C4-2B (cell line): ENCODE data around the gene USP36.

Experiments used
- CTCF ChIP-seq: fragments of 450-650 bp; conservative IDR thresholded peaks from 2 replicates; pipeline ENCODE4 v1.5.1; 2017; ENCODE audit warnings: mild to moderate bottlenecking
- ZFX ChIP-seq: fragments of 450-650 bp; IDR thresholded peaks from 2 replicates; pipeline ENCODE4 v1.6.1; 2017

DNA sequence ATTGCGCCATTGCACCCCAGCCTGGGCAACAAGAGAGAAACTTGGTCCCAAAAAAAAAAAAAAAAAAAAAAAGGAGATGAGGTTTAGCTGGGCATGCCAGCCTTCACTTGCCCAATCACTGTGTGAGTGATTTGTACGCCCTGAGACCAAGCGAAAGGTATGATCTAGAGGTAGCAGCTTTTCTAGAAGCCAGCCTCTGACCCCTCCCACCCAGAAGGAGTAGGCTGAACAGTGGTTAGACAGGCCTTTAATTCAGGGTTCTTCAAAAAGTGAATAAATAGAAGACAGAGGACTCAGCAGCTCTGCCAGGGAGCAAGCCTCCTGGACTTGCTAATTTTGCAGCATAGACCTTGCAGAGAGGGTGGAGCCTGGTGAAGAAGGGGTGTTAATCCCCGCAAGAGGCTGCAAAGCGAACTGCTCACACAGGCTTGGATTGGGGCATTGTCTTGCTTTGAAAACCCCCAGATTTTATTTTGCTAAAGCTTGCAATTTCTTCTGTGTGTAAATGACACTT is 51.4 kb downstream of the USP36 start:
- no peak for TF ChIP-seq CTCF
- TF ChIP-seq ZFX: no peak
